TTC549 (cell line): Measurements from ENCODE around the gene ITLN1.
"Not testable (repeated sequence)": the region's sequence is repeated elsewhere in the genome, so short reads cannot be mapped to it uniquely, and the experiment has no call there.

Experiments used
- FAIRE-seq: peaks from 2 replicates; lab custom pipeline; 2012; peaks lifted over from hg19 to GRCh38; lab: Jason Lieb, UNC

ITLN1 gene

DNA sequence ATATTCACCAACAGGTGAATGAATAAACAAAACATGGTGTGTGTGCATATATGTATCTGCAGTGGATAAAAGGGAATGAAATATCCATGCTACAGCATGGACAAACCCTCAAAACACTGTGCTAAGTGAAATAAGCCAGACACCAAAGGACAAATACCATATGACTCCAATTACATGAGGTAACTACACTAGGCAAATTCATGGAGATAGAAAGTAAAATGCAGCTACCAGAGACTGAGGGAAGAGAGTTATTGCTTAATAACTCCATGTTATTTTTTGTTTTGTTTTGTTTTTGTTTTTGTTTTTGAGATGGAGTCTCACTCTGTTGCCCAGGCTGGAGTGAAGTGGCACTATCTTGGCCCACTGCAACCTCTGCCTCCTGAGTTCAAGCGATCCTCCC, 2.4 kb downstream of the ITLN1 start:
- no peak for FAIRE-seq

DNA sequence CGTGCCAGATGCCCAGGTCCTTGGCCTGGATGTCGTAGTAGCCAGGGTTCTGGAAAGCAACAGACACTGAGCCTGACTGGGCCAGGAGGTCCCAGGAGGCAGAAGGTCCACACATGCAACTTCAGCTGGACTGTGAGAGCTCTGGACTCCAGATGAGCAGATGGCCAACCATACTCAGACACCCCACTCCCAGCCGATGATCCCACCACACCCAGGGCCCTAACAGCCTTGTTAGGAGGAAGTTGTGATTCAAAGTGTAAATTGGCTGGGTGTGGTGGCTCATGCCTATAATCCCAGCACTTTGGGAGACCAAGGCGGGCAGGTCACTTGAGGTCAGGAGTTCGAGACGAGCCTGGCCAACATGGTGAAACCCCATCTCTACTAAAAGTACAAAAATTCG, 3.7 kb downstream of the ITLN1 start:
- FAIRE-seq, result not testable (repeated sequence)

DNA sequence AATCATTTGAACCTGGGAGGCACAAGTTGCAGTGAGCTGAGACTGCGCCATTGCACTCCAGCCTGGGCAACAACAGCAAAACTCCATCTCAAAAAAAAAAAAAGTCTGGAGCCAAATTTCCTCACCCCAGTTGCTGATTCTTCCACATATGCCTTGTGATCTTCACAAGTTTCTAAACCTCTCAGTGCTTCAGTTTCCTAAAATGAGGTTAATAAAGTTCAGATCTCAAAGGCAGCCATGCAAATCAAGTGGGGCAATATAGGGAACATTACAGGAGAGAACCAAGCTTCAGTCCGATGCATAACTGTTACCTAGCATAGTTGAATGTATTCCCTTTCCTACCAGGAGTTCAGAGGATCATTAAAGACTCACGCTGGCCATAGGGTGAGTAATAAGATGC, 4.8 kb downstream of the ITLN1 start:
- no peak for FAIRE-seq

DNA sequence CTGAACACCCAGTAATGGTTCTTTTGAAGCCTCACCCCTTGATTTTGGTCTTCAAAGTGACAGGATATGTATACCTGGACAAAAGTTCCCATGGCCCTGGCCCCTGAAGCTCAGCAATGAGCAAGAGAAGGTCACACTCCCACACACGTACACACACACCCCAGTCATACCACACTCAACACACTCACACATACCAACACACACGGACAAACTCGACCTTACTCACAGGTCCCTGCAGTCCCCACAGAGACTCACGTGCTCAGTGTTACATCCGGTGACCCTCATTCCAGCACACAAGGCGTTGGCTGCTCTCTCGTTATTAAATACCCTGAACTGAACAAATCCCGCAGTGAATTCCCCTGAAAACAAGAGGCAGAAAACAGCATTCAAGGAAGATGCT, 5.9 kb downstream of the ITLN1 start:
- no peak for FAIRE-seq

DNA sequence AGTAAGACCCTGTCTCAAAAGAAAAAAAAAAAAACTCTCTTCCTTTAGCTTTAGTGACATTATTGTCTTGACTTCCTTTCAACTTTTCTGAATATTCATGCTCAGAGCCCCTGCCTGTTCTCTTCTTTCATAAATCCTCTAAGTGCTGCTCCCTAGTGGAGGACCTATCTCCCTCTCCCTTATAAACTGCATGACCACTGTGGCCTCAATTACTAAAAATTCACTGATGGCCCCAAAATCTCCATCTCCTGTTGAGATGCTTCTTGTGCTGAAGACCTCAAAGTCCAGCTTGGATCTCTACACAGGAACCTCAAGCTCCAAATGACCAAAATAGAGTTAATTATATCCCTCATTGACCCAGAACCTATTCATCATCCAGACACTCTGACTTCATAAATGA, 7.8 kb downstream of the ITLN1 start:
- FAIRE-seq, result no peak

DNA sequence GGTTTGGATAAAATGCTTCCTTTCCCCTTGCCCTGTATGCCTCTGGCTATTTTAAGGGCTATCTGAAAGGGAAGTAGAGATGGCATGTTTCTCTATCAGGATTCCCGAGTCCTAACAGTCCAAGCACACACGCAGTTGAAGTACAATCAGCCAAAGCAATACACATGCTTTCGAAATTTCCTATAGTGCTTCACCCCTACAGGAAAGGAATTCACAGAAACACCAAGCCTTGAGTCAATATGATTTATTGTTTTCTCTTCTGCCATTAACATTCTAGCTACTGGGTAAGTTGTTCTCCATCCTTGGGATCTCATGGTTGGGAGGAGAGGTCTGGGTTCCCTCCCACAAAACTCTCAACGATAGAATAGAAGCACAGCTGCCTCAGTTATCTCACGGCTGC, 8.7 kb downstream of the ITLN1 start:
- FAIRE-seq, result no peak

DNA sequence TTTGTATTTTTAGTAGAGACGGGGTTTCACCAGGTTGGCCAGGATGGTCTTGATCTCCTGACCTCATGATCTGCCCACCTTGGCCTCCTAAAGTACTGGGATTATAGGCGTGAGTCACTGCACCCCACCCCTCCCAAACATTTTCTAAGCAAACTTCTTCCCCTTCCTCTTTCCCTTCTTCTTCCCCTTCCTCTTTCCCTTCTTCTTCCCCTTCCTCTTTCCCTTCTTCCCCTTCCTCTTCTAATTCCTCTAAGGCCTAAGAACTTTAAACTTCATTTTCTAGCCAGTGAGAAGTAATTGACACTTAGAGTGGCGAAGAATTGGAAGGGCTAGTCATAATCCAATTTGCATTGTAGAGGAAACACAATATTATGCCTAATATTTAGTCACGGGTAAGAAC, 9.4 kb downstream of the ITLN1 start:
- FAIRE-seq, result not testable (repeated sequence)

DNA sequence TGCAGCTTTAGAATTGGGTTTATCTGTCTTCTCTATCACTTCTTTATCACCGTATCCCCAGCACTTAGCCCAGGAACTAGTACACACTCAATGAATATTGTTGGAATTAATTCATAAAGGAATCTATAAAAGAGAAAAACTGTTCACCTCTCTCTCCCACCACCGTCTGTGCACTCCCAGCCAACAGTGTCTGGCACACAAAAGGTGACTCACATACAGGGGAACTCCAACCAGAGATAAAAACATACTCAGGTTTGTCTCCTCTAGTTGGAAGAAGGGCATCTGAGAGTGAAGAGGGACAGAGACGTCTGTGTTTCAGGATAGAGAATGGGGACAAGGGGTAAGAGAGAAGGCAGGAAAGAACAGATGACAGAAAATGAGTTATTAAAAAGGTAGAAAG, 10.0 kb downstream of the ITLN1 start:
- FAIRE-seq, result no peak

DNA sequence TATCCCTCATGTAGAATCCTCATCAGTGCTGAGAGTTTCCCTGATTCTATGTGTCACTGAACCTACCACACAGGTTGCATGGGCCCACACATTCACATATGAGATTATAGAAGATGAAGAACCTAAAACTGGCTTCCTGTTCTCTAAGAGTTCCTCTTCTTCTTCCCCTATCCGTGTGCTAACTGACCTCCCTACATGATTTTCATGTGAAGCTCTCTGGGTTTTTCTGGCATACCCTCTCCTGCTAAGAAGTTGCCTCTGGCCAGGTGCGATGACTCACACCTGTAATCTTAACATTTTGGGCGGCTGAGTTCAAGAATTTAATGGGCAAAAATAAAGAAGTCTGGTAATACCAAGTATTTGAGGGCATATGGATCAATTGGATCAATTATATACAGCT, 16.8 kb downstream of the ITLN1 start:
- FAIRE-seq, result no peak

DNA sequence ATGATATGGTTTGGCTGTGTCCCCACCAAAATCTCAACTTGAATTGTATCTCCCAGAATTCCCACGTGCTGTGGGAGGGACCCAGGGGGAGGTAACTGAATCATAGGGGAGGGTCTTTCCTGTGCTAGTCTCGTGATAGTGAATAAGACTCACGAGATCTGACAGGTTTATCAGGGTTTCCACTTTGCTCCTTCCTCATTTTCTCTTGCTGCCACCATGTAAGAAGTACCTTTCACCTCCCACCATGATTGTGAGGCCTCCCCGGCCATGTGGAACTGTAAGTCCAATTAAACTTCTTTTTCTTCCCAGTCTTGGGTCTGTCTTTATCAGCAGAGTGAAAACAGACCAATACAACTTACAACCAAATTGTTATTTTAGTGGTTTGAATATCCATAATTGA, 17.3 kb downstream of the ITLN1 start:
- not testable (repeated sequence) for FAIRE-seq

DNA sequence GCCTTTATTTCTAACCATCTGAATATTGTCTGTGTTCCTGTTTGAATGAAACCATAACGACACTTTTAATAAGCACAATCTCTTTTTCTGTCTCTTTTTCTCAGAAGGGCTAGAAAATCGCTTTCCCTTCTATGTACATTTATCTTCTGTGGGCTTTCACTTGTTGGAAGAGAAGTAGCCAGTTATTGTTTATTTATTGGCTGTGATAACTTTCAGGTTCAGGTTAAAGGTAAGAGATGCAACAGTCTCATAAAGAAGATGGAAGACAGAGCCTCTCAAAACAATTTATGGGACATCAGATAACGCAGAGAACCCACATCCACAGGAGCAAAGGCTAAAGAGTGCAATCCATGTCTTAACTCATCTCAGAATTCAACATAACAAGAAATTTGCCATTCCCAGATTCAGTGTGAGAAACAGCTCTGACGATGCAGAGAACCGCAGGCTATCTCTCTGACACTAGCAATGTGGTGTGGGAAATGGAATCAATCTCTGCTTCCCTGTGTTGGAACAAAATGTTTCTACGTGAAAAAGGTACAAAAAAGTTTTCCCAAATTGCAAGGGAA, 18.2 kb downstream of the ITLN1 start:
- no peak for FAIRE-seq

DNA sequence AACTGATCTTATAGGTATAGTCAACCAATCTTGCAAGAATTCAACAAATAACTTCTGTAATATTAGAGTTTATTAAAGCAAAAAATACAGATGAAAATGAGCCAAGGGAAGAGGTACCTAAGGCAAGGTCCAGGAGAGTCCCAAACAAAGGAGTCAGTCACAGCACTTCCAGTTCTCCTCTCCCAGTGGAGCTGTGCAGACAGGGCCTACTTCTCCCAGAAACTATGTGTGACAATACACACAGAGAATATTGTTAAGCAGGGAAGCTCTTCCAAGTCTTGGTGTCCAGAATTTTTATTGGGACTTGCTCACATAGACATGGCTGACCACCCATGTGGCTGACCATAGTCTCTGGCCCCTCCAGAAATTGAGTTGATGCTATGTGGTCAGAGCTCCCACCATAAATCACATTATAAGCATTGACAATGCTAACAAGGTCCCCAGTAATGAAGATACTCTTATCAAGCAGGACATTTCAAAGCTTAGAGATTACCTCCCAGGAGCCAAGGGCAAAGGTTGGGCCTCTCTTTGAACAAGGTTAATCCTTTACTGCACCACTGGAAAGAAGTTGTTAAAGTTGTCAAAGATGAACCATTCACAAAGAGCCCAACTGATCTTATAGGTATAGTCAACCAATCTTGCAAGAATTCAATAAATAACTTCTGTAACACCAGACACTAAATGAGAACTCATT, 18.8 kb downstream of the ITLN1 start:
- FAIRE-seq, result no peak

DNA sequence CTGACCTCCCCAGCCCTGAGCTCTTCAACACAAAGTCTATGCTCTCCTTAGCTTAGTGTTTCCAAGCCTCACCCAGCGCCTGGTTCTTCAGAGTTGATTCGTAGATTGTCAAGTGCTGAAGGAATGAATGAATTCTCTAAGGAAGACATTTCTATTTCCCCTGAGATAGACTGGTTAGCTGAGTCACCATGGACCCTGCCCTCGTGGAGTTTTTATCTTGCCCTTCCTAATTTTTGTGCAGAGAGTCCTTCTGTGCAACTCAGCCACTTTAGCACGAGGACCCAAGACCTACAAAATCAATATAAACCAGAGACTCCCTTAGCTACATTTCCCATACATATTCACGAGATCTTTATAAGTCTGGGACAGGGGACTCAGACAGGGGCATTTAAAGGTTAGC, 19.6 kb downstream of the ITLN1 start:
- no peak for FAIRE-seq

DNA sequence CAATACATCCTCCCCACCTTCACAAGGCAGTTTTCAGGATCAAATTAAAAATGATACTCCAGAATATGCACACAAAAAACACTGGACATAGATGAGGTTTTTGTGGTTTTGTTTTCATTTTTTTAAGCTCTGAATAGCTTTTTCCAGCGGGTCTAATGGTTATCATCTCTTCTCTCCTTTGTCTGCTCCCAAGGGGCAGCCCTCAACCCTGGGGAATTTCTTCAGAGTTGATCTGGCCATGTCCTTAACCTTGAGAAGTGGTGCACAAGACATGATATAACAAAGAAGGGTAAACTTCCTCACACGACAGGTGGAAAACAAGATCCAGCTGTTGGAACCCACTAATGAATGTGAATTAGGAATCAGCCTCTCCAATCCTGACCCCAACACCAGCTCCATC, 20.8 kb downstream of the ITLN1 start:
- no peak for FAIRE-seq

DNA sequence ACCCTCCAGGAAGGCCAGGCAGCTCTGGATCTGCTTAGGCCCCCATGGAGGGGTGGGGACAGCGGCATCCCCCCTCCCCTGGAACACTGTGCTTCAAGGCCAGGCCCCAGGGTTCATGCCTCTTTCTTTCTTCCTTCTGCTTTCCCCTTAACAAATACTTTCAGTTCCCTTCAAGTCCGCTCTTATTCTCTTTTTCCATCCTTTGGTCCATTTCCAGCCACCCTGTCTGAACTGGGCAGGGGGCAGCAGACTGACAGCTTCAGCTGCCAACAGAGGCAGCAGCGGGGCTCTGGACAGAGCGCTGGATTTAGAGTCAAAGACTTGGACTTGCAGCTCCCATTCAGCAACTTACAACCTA, 21.2 kb downstream of the ITLN1 start:
- no peak for FAIRE-seq

DNA sequence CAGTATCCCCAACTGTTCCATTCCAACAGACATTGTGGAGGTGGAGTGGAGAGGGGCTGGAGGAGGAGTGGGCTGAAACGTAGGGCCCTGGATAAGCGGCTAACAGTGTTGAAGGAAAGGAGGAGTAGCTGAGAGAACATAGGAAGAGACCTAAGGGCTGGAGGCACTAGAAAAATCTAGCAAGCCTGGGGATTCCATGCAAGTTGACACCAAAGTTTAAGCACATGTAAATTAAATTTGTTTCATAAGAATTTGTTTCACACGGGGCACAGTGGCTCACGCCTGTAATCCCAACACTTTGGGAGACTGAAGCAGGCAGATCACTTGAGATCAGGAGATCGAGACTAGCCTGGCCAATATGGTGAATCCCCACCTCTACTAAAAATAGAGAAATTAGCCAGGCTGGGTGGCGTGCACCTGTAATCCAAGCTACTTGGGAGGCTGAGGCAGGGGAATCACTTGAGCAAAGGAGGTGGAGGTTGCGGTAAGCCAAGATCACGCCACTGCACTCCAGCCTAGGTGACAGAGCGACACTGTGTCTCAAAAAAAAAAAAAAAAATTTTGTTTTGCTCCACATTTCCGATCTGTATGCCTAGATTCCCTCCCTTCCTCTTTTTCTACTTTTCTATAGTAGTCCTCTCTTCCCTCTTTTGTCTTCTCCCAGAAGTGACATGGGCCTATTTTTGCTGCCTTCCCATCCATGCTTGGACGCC, 21.8 kb downstream of the ITLN1 start:
- FAIRE-seq, result no peak

DNA sequence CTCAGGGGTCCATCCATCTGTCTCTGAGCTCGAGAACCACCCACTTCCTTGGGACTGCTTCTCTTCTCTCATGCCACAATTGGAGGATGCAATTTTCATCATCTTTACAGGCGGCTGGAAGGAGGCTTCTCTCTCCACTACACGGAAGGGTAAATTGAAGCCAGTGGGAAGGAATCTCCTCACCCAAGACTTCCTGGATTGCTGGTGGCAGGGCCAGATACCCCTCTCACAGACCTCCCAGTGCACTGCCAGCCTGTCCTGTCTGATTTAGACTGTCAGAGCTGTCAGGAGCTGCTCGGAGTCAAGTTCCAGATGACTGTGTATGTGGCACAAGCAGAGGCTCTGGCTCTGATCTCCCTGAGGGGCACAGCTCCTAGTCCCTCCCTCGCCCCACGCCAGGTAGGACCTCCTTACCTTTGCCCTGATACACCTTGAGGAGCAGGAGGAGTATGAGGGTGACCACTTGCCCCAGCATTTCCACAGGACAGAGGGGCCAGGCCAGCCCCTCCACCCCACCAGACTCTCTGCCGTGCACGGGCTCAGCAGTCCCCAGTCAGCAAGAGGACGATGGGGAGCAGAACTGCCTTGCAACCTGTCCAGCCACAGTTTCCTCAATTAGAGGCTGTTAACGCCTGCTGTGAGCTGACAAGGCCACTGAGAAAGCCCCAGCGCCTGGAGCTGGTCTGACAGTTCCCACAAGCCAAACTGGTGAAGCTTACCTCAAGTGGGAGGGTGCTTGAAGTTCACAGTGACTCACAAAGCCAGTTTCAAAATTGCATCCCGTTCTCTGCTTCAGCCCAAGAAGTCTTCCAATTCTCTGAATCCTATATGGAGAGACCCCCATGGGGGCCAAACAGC, 22.5 kb downstream of the ITLN1 start, which contains the start of gene CD244:
Gene CD244 (minus strand): TSS at position 685 of the 858 bp plus-strand sequence. CDS start 210 bp downstream, at position 475.
- FAIRE-seq, result no peak

DNA sequence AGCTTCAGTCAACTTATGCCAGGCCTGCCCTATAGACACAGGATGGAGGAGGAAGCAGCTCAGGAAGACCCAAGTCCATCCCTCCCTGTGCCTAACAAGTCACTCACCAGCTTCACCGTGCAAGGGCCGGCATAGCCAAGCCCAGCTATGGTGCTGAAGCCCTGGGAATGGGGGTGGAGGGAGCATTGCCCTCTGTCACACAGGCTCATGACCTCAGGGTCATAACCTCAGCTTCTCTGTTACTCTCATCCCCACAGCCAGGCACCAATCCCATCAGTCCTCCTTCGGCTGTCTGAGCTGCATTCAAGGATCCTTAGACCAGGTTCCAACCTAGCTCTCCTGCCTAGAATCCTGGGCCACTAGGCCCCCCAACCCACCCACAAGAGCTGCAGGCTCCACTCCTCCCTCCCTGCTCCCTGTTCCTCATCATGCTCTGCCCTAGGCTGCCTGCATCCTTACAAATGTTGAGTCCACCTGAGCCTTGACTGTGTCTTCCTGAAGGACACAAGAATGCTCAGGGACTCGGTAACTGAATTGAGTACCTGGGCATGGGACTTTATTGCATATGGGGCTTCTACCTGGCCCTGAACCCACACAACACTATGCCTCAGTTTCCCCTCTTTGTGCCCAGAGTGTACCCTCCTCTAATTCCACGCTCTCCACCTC, 24.0 kb downstream of the ITLN1 start:
- FAIRE-seq, result no peak

DNA sequence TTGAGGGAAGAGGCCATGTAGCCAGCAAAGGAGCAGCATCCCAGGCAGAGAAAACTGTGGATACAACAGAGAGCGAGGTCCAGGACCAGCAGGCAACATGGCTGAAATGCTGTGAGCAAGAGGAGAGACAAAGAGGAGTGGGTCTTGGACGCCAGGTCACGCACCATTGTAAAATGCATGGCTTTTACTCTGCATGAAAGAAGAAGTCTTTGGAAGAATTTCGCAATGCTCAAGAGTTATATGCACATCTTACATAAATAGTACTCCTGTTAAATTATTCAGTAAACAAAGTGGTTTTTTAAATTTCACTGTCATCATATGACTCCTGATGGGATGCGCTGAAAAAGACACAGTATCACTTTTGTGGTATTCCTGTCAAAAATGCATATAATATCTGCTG, 25.8 kb downstream of the ITLN1 start:
- FAIRE-seq, result no peak

DNA sequence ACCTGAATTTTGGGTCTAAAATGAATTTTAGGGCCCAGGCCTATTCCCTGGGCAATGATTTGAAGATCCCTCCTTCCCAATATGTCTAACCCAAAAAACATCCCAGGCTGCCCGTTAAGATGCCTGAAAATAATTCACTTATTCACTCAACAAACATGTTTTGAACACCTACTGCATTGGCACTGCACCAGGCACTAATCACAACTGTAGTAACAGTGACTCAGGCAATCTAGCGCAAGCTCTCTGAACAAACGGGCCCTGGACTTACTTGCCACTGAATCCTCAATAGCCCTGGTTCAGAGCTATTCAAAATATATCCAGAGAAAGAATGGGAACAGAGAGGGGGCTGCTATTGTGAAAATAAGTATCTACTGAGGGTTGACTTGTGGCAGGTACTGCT, 26.5 kb downstream of the ITLN1 start:
- FAIRE-seq, result no peak

DNA sequence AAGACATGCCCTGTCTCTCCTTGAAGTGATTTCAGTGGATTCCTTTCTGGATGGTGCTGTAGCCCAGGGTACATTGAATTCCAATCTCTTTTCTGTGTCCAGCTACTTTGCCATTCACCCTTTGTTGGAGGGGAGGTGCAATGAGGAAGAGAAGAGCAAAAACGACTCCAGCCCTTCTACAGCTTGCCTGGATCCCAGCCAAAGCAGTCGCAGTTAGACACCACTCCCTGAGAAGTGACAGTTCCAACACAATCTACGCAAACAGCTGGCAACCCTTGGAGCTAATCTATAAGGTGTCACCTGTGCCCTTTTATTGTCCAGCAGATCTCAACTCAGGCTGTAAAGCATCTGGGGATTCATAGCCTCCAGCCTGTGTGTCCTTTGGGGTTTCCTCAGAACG, 26.9 kb downstream of the ITLN1 start:
- FAIRE-seq, result no peak
